Esophagus (tissue), 2 donors: Measurements from ENCODE around the gene RAB37. TPM values are rescaled to one million over a fixed set of nuclear protein-coding genes. Genes with fewer than 3 reads are reported as not detected.
A peak's percentile ranks its signal among the peaks of the same experiment; 100 is the strongest.

Experiments used
- H3K27ac ChIP-seq, 2 donors: one replicate each; pipeline ENCODE4 v1.5.1; 2013; ENCODE audit warnings: low read depth in 2 of 2, mild to moderate bottlenecking in 2 of 2, inconsistent platforms in 1 of 2, low read length in 1 of 2, moderate library complexity in 1 of 2
- H3K27me3 ChIP-seq, 2 donors: one replicate each; pipeline ENCODE4 v1.6.1; 2013; ENCODE audit warnings: low read length in 2 of 2, control low read depth in 1 of 2, mild to moderate bottlenecking in 1 of 2; ENCODE audit not compliant: insufficient read depth in 2 of 2, control insufficient read depth in 1 of 2
- H3K36me3 ChIP-seq, 2 donors: one replicate each; pipeline ENCODE4 v1.6.1; 2013; ENCODE audit warnings: low read length in 1 of 2; ENCODE audit not compliant: control insufficient read depth in 2 of 2, insufficient read depth in 2 of 2
- H3K4me1 ChIP-seq, 2 donors: one replicate each; pipeline ENCODE4 v1.6.1; 2013; ENCODE audit warnings: low read length in 1 of 2; ENCODE audit not compliant: control insufficient read depth in 2 of 2, insufficient read depth in 2 of 2
- H3K4me3 ChIP-seq, 2 donors: one replicate each; pipeline ENCODE4 v1.5.1; 2013; ENCODE audit warnings: low read length in 2 of 2, mild to moderate bottlenecking in 2 of 2, low read depth in 1 of 2, moderate library complexity in 1 of 2
- H3K9me3 ChIP-seq, 2 donors: one replicate each; pipeline ENCODE4 v1.6.1; 2013; ENCODE audit warnings: mild to moderate bottlenecking in 2 of 2, low read depth in 1 of 2, low read length in 1 of 2, moderate library complexity in 1 of 2; ENCODE audit not compliant: control insufficient read depth in 2 of 2, insufficient read depth in 1 of 2
- WGBS, 2 donors: extraction: QIAGEN DNeasy Blood & Tissue Kit; methylation state at CpG; one replicate each; pipeline ENCODE4 v1.1.7; 2013; 5-methylcytosine and 5-hydroxymethylcytosine counted together
- polyA plus RNA-seq, 2 donors: library from polyadenylated mRNA; stranded (reverse); fragments of 200-250 nt; gene quantifications; one replicate each; pipeline ENCODE4 v1.2.3, GENCODE V29; 2013
- donor health status: healthy with polysubstance abuse.
- donor health status: Bipolar disorder and iron deficiency.

The RAB37 gene
- polyA plus RNA-seq, 2 donors = 0.66 to 0.86 TPM

GRCh38 chr17:74732042-74732867 is 4.8 kb upstream of the RAB37 start:
- no peaks in the 10 kb centered on the region for H3K27me3 ChIP-seq
- 75 to 78% methylated on average over 12 of the region's 12 CpGs for WGBS, 2 donors

GRCh38 chr17:74733365-74734122 is 3.5 kb upstream of the RAB37 start:
- Histone ChIP-seq H3K4me3 (no peak overlapping the region), H3K36me3 (no peaks in the 10 kb centered on the region), H3K27ac (no peak overlapping the region), H3K27me3 (no peaks in the 10 kb centered on the region), H3K9me3 (no peaks in the 10 kb centered on the region), H3K4me1 (peaks cover 0 to 12% of the 10 kb centered on the region in 2 donors)
- 64% methylated on average over 8 to 9 of the region's 9 CpGs for WGBS, 2 donors

More at GRCh38 chr17:74732042-74732867, 4.8 kb upstream of the RAB37 start:
- Histone ChIP-seq H3K27ac (no peak overlapping the region), H3K4me3 (no peak overlapping the region), H3K9me3 (no peaks in the 10 kb centered on the region), H3K36me3 (no peaks in the 10 kb centered on the region), H3K4me1 (peaks cover 0 to 6% of the 10 kb centered on the region in 2 donors)

GRCh38 chr17:74734256-74734655 is 2.8 kb upstream of the RAB37 start:
- H3K27me3 ChIP-seq = no peaks in the 10 kb centered on the region
- H3K9me3 ChIP-seq = no peaks in the 10 kb centered on the region
- no peak overlapping the region for H3K4me3 ChIP-seq
- no peak overlapping the region for H3K27ac ChIP-seq
- H3K4me1 ChIP-seq = peaks cover 0 to 13% of the 10 kb centered on the region in 2 donors
- no peaks in the 10 kb centered on the region for H3K36me3 ChIP-seq
- WGBS, 2 donors = 87 to 96% methylated on average over 3 of the region's 3 CpGs

- Histone ChIP-seq H3K27me3 (no peaks in the 10 kb centered on the region), H3K27ac (no peak overlapping the region), H3K36me3 (no peaks in the 10 kb centered on the region), H3K9me3 (no peaks in the 10 kb centered on the region), H3K4me1 (peaks cover 0 to 9% of the 10 kb centered on the region in 2 donors), H3K4me3 (peak overlapping the region; percentile 11 to 20)
- 3 to 5% methylated on average over 34 to 38 of the region's 38 CpGs for WGBS, 2 donors
Observed at GRCh38 chr17:74737299-74738050, 419 bp downstream of the RAB37 start.

GRCh38 chr17:74738051-74738996 is 1.3 kb downstream of the RAB37 start:
- peaks cover 3 to 9% of the 10 kb centered on the region in 2 donors for H3K4me1 ChIP-seq
- H3K27ac ChIP-seq = no peak overlapping the region
- no peaks in the 10 kb centered on the region for H3K36me3 ChIP-seq
- H3K4me3 ChIP-seq = peak overlapping the region in 1 of 2 donors; percentile 11
- H3K27me3 ChIP-seq = no peaks in the 10 kb centered on the region
- WGBS, 2 donors = 27 to 30% methylated on average over 16 of the region's 16 CpGs
- H3K9me3 ChIP-seq = no peaks in the 10 kb centered on the region

- peaks cover 3 to 9% of the 10 kb centered on the region in 2 donors for H3K4me1 ChIP-seq
- H3K27ac ChIP-seq = no peak overlapping the region
- H3K27me3 ChIP-seq = no peaks in the 10 kb centered on the region
- H3K9me3 ChIP-seq = no peaks in the 10 kb centered on the region
- H3K4me3 ChIP-seq = no peak overlapping the region
- WGBS, 2 donors = 68 to 79% methylated on average over 12 of the region's 12 CpGs
- no peaks in the 10 kb centered on the region for H3K36me3 ChIP-seq
Observed at GRCh38 chr17:74739227-74739831, 2.3 kb downstream of the RAB37 start.

- H3K4me1 ChIP-seq = peaks cover 4 to 9% of the 10 kb centered on the region in 2 donors
- WGBS, 2 donors = 83 to 87% methylated on average over 6 of the region's 6 CpGs
- no peak overlapping the region for H3K4me3 ChIP-seq
Observed at GRCh38 chr17:74740173-74740572, 3.1 kb downstream of the RAB37 start.

GRCh38 chr17:74740641-74741387 is 3.8 kb downstream of the RAB37 start:
- peaks cover 5 to 9% of the 10 kb centered on the region in 2 donors for H3K4me1 ChIP-seq

More at GRCh38 chr17:74740173-74740572, 3.1 kb downstream of the RAB37 start:
- Histone ChIP-seq H3K9me3 (no peaks in the 10 kb centered on the region), H3K27me3 (no peaks in the 10 kb centered on the region), H3K27ac (no peak overlapping the region), H3K36me3 (no peaks in the 10 kb centered on the region)

More at GRCh38 chr17:74740641-74741387, 3.8 kb downstream of the RAB37 start:
- H3K27ac ChIP-seq = no peak overlapping the region
- no peaks in the 10 kb centered on the region for H3K36me3 ChIP-seq
- no peaks in the 10 kb centered on the region for H3K9me3 ChIP-seq
- H3K27me3 ChIP-seq = no peaks in the 10 kb centered on the region
- H3K4me3 ChIP-seq = no peak overlapping the region
- WGBS, 2 donors = 83 to 87% methylated on average over 17 of the region's 17 CpGs
